Hair follicular keratinocyte (primary cell): ENCODE results near the gene LRRC41. TPM values are rescaled to one million over a fixed set of nuclear protein-coding genes. Genes with fewer than 3 reads are reported as not detected.

Source experiments
- total RNA-seq: library from RNA; depleted of rRNA; stranded (reverse); fragments of >200 nt; gene quantifications from 2 replicates; pipeline ENCODE4 v1.2.3, GENCODE V29; 2015

The LRRC41 gene
- total RNA-seq: 68.7 and 90.7 TPM in 2 replicates

DNA sequence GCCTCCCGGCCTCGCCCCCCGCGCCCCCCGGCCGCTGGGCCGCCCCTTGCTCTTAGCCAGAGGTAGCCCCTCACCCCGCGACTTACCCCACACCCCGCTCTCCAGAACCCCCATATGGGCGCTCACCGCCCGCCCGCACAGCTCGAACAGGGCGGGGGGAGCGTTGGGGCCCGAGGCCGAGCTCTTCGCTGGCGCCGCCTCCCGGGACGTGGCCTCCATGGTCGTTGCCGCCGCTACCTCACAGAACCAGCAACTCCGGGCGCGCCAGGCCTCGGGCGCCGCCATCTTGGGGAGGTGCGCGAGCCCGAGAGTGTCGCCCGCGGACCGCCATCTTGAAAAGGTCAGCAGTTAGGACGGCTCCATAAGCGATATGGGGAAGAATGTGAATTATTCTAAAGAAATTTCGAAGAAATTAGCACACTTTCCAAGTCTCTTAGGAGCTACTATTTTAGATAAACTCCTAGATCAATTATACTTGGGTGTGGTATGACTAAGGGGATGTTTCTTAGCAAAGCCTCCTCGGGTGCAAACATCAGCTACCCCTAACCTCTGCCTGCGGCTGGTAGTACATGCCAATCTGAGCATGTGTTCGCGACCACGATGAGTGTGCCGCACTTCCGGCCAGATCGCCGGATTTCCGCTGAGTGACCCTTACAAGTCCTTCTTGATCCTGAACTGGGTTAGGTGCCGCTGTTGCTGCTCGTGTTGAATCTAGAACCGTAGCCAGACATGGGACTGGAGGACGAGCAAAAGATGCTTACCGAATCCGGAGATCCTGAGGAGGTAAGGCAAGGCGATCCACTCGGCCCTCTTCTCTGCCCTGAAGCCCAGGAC lies at the start of gene LRRC41, which contains the start of gene UQCRH:
LRRC41 (minus strand) TSS at position 579 of the 834 bp plus-strand sequence; CDS start at position 285, 294 bp downstream.
UQCRH (plus strand) TSS at position 661 of the 834 bp plus-strand sequence; CDS start at position 730, 69 bp downstream.

GRCh38 chr1:46340404-46341221 lies 37.2 kb upstream of the LRRC41 start, which contains the start of gene NSUN4:
Gene NSUN4, plus strand, starts transcription at chr1:46340807. Its CDS starts 20 bp downstream, at chr1:46340827.

GRCh38 chr1:46247436-46248121 lies 55.8 kb downstream of the LRRC41 start, which contains the start of gene RAD54L:
Gene RAD54L, plus strand, starts transcription at chr1:46247763. Its CDS starts 643 bp downstream, at chr1:46248406.

Other genes with a start within 250 kb of the LRRC41 start
- 1.0 and 3.3 TPM in 2 replicates for gene PIK3R3, start 171.0 kb downstream of the LRRC41 start, total RNA-seq
- 31.9 and 57.6 TPM in 2 replicates for gene TSPAN1, start 128.5 kb downstream of the LRRC41 start, total RNA-seq
- not detected in 2 replicates for gene P3R3URF, start 127.1 kb downstream of the LRRC41 start, total RNA-seq
- gene POMGNT1, start 105.2 kb downstream of the LRRC41 start, total RNA-seq: 97.0 and 112 TPM in 2 replicates
- 7.8 and 10.1 TPM in 2 replicates for gene LURAP1, start 100.3 kb downstream of the LRRC41 start, total RNA-seq
- gene RAD54L, start 55.9 kb downstream of the LRRC41 start, total RNA-seq: 3.1 and 7.3 TPM in 2 replicates
- gene UQCRH, start 82 bp upstream of the LRRC41 start, total RNA-seq: 487 and 601 TPM in 2 replicates
- gene NSUN4, start 37.2 kb upstream of the LRRC41 start, total RNA-seq: 18.9 and 22.3 TPM in 2 replicates
- 9.8 and 11.6 TPM in 2 replicates for gene FAAH, start 90.7 kb upstream of the LRRC41 start, total RNA-seq
- not detected in 2 replicates for gene DMBX1, start 186.2 kb upstream of the LRRC41 start, total RNA-seq
- not detected in 2 replicates for gene KNCN, start 248.0 kb upstream of the LRRC41 start, total RNA-seq